Measurements from ENCODE around the gene MTMR2. TPM values are rescaled to one million over a fixed set of nuclear protein-coding genes. Genes with fewer than 3 reads are reported as not detected.

MTMR2 gene
- total and polyA plus RNA-seq, 2 experiments from 2014 or later = 26.6 to 52.6 TPM

GRCh38 chr11:95917193-95918036, 6.5 kb downstream of the MTMR2 start:
- Histone ChIP-seq H3K4me1 (ENCODE audit: insufficient read depth) (peaks cover 15% of the 10 kb centered on the region), H3K36me3 (ENCODE audit: insufficient read depth) (no peaks in the 10 kb centered on the region), H3K79me2 (replicated peaks; ENCODE audit: insufficient read depth) (peaks cover 91% of the 10 kb centered on the region), H2AFZ (no peak overlapping the region), H3K4me2 (no peak overlapping the region), H3K27me3 (ENCODE audit: insufficient read depth) (no peaks in the 10 kb centered on the region), H3F3A (replicated peaks; ENCODE audit: low read depth) (no peaks in the 10 kb centered on the region), H3K4me3 (no peak overlapping the region), H4K20me1 (replicated peaks; ENCODE audit: insufficient read depth) (peaks cover 3% of the 10 kb centered on the region; the same call in 1 of the 2 replicates), H3K9me2 (ENCODE audit: insufficient read depth) (no peaks in the 10 kb centered on the region), H3K27ac (ENCODE audit: low read depth) (no peak overlapping the region)
- H3K4me1 Mint-ChIP-seq = peaks cover 17% of the 10 kb centered on the region
- no peaks in the 10 kb centered on the region for H3K27me3 Mint-ChIP-seq (ENCODE audit: insufficient read depth, low read depth, poor library complexity)
- TF ChIP-seq STAT1 (IDR thresholded peaks at IDR 0.05; ENCODE audit: unreplicated experiment) (no peak), ZNF462 (CRISPR knock-in tag; IDR thresholded peaks at IDR 0.05) (no peak), POLR2AphosphoS5 (IDR thresholded peaks at IDR 0.05; ENCODE audit: low read depth) (no peak), CREB1 (CRISPR knock-in tag; IDR thresholded peaks at IDR 0.05; ENCODE audit: low read depth) (no peak), CTCF (conservative IDR thresholded peaks at IDR 0.05; ENCODE audit: low read depth in 2 of 2) (no peak), ZNF331 (CRISPR knock-in tag; IDR thresholded peaks at IDR 0.05; ENCODE audit: low read depth) (no peak), ZNF114 (CRISPR knock-in tag; IDR thresholded peaks at IDR 0.05) (no peak), EZH2phosphoT487 (IDR thresholded peaks at IDR 0.05; ENCODE audit: unreplicated experiment) (no peak), JUNB (IDR thresholded peaks at IDR 0.05; ENCODE audit: unreplicated experiment) (no peak), REST (IDR thresholded peaks at IDR 0.05; ENCODE audit: unreplicated experiment) (no peak), NANOG (IDR thresholded peaks at IDR 0.05; ENCODE audit: borderline replicate concordance) (no peak), EZH2 (IDR thresholded peaks at IDR 0.05; ENCODE audit: low read depth, unreplicated experiment) (no peak)
- TF ChIP-seq, protein P1, sequence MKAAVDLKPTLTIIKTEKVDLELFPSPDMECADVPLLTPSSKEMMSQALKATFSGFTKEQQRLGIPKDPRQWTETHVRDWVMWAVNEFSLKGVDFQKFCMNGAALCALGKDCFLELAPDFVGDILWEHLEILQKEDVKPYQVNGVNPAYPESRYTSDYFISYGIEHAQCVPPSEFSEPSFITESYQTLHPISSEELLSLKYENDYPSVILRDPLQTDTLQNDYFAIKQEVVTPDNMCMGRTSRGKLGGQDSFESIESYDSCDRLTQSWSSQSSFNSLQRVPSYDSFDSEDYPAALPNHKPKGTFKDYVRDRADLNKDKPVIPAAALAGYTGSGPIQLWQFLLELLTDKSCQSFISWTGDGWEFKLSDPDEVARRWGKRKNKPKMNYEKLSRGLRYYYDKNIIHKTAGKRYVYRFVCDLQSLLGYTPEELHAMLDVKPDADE (IDR thresholded peaks at IDR 0.05) = no peak
- peak overlapping the region; percentile 16; the same call in 1 of the 3 replicates for H3K4me3 Mint-ChIP-seq
- ATAC-seq (no peak), DNase-seq (ENCODE audit: low spot score) (no peak)
- no peaks in the 10 kb centered on the region for H3K36me3 Mint-ChIP-seq (ENCODE audit: low read depth)
- H3K27ac Mint-ChIP-seq = no peak overlapping the region
- H3K9me3 Mint-ChIP-seq = no peaks in the 10 kb centered on the region

All from GM23338 (cell line).